ENCODE measurements around the gene PFN1. TPM values are rescaled to one million over a fixed set of nuclear protein-coding genes. Genes with fewer than 3 reads are reported as not detected.
A peak's percentile ranks its signal among the peaks of the same experiment; 100 is the strongest.

Gene PFN1
- total RNA-seq = 457 TPM
- long read RNA-seq, transcript PFN1-201 (3 exons, 1,291 nt) = major isoform, 397 of 412 reads
- long read RNA-seq, transcript PFN1-203 (2 exons, 1,173 nt) = minor isoform, 10 of 412 reads
- long read RNA-seq, partial matches to known transcripts = 0 of 412 reads
- long read RNA-seq, other reads (novel, unspliced or antisense) = 5 of 412 reads

GRCh38 chr17:4948166-4948930 is at the start of gene PFN1:
PFN1 (minus strand) TSS chr17:4948530; CDS start chr17:4948394, 136 bp downstream.
- peak within 1 kb of the TSS; percentile 99 for H3K4me3 ChIP-seq
- TF ChIP-seq CTCF (IDR thresholded peaks at IDR 0.05) = no peak

GRCh38 chr17:4997302-4998026 is 49.1 kb upstream of the PFN1 start, which contains the start of the genes INCA1 and KIF1C:
INCA1 (minus strand) TSS chr17:4997522; CDS start chr17:4994437, 3,085 bp downstream.
KIF1C (plus strand) TSS chr17:4997950; CDS start chr17:5000247, 2,297 bp downstream.
- ATAC-seq = peak; percentile 95
- no peaks in the 10 kb centered on the region for H3K27me3 ChIP-seq
- peak within 1 kb of the TSS; percentile 98 for H3K4me3 ChIP-seq
- peaks cover 23% of the 10 kb centered on the region for H3K4me1 ChIP-seq
- H3K27ac ChIP-seq = peak within 1 kb of the TSS; percentile 94
- TF ChIP-seq CTCF (IDR thresholded peaks at IDR 0.05) = peak; percentile 17
- peaks cover 19% of the 10 kb centered on the region for H3K36me3 ChIP-seq
- DNase-seq = peak; percentile 98
- intact Hi-C loops (cut with DNase I) = no loop called here
- no peaks in the 10 kb centered on the region for H3K9me3 ChIP-seq

More at GRCh38 chr17:4948166-4948930, at the start of gene PFN1:
- no peaks in the 10 kb centered on the region for H3K27me3 ChIP-seq
- peaks cover 46% of the 10 kb centered on the region for H3K4me1 ChIP-seq
- DNase-seq = peak; percentile 95
- peaks cover 33% of the 10 kb centered on the region for H3K36me3 ChIP-seq
- intact Hi-C loops (cut with DNase I) = no loop called here
- peak within 1 kb of the TSS; percentile 97 for H3K27ac ChIP-seq
- H3K9me3 ChIP-seq = no peaks in the 10 kb centered on the region
- peak; percentile 80 for ATAC-seq

GRCh38 chr17:4994081-4994595 is 45.8 kb upstream of the PFN1 start:
- Histone ChIP-seq H3K4me1 (peaks cover 6% of the 10 kb centered on the region), H3K27ac (no peak overlapping the region), H3K9me3 (no peaks in the 10 kb centered on the region), H3K27me3 (no peaks in the 10 kb centered on the region), H3K36me3 (no peaks in the 10 kb centered on the region), H3K4me3 (no peak overlapping the region)
- intact Hi-C loops (cut with DNase I) = no loop called here
- TF ChIP-seq CTCF (IDR thresholded peaks at IDR 0.05) = no peak
- ATAC-seq (no peak), DNase-seq (no peak)

GRCh38 chr17:4987767-4988567 is 39.6 kb upstream of the PFN1 start:
- Histone ChIP-seq H3K27ac (peak overlapping the region; percentile 93), H3K36me3 (peaks cover 8% of the 10 kb centered on the region), H3K4me3 (peak overlapping the region; percentile 91), H3K9me3 (no peaks in the 10 kb centered on the region), H3K27me3 (no peaks in the 10 kb centered on the region), H3K4me1 (peaks cover 15% of the 10 kb centered on the region)
- intact Hi-C loops (cut with DNase I) = loop anchor here (10.0 kb wide), 1 partner anchor 77 kb away; no protein-coding TSS in a partner anchor
- ATAC-seq (no peak), DNase-seq (no peak)
- no peak for TF ChIP-seq CTCF (IDR thresholded peaks at IDR 0.05)
